ENCODE data around the gene USP13.

Gene USP13

DNA sequence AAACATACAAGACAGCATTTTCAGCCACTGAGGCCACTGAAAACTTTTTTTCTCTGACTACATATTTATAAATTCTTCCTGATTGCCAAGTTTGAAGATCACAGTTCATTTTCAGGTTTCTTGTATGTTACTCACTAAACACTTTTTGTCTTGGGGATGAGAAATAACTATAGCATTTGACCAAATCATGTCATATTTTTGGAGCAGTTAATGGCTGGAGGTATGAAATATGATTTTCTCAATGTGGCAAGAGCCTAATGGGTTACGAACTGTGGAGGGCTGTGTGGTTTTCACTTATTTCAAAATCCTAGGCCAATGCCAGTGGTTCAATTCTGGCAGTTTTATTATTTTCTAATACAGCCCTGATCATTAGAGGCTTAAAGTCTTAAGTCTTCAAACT, 64.4 kb downstream of the USP13 start:
- no peaks in the 10 kb centered on the region for H3K4me1 ChIP-seq (ENCODE audit: insufficient read depth, low read length)
- H3K9me3 ChIP-seq (ENCODE audit: low read length): no peaks in the 10 kb centered on the region
- no peak overlapping the region for H3K4me3 ChIP-seq (ENCODE audit: low read length)
- H2AFZ ChIP-seq (ENCODE audit: low read depth, low read length): no peak overlapping the region
- peaks cover 22% of the 10 kb centered on the region for H3K36me3 ChIP-seq (ENCODE audit: insufficient read depth, low read length)
- H3K27me3 ChIP-seq (ENCODE audit: insufficient read depth, low read length): no peaks in the 10 kb centered on the region

DNA sequence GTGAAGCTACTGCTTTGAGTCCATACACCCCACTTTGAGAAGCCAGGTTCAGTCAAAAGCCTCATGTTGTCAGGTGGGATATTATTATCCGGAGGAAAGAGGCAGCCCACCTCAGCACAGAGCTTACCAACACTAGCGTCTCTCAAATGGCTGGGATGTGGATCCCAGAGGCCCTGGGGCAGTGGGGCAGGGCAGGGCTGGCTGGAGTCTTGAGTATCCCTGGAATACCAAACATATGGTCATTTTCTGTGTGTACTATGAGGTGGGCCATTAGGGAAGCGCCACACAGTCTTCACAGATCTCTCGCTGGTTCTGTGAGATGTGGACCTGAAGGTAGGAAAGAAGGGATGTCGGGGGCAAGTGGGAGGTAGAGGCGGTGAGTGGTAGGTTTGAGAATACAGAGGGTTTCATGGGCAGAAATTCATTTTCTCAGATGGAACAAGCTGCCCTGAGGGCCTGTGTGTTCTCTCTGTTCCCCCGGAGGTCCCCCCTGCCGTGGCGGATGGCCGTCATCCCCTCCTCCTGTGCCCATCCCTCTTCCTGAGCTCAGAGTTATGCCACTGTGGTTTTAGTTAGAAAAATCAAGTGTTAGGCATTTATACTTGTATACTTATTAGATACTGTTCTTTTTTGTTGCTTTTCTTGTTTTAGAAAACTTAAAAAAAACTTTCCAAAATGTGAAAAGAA, 66.4 kb downstream of the USP13 start:
- peaks cover 25% of the 10 kb centered on the region for H3K36me3 ChIP-seq (ENCODE audit: insufficient read depth, low read length)
- H3K27me3 ChIP-seq (ENCODE audit: insufficient read depth, low read length): no peaks in the 10 kb centered on the region
- no peaks in the 10 kb centered on the region for H3K4me1 ChIP-seq (ENCODE audit: insufficient read depth, low read length)
- H2AFZ ChIP-seq (ENCODE audit: low read depth, low read length): no peak overlapping the region
- H3K9me3 ChIP-seq (ENCODE audit: low read length): no peaks in the 10 kb centered on the region
- no peak overlapping the region for H3K4me3 ChIP-seq (ENCODE audit: low read length)

DNA sequence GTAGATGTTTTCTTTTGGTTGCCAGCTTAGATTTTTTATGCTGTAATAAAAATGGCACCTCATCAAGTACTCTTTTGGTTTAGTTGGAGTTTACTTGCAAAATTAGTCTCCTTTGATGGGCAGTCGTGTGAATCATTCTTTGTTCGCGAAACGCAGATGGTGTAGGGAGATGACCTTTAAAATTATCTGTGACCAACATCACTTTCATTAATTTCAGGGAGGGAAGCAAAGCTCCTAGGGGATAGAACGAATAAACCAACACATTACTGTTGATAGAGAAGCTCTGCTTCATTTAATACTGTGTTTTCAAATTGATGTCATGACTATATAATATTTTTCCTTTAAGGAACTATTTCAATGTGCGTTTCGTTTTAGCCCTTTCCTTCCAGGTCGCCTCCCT, 67.4 kb downstream of the USP13 start:
- Histone ChIP-seq H3K27me3 (ENCODE audit: insufficient read depth, low read length) (no peaks in the 10 kb centered on the region), H3K4me3 (ENCODE audit: low read length) (no peak overlapping the region), H3K36me3 (ENCODE audit: insufficient read depth, low read length) (peaks cover 25% of the 10 kb centered on the region), H3K9me3 (ENCODE audit: low read length) (no peaks in the 10 kb centered on the region), H2AFZ (ENCODE audit: low read depth, low read length) (no peak overlapping the region), H3K4me1 (ENCODE audit: insufficient read depth, low read length) (no peaks in the 10 kb centered on the region)

DNA sequence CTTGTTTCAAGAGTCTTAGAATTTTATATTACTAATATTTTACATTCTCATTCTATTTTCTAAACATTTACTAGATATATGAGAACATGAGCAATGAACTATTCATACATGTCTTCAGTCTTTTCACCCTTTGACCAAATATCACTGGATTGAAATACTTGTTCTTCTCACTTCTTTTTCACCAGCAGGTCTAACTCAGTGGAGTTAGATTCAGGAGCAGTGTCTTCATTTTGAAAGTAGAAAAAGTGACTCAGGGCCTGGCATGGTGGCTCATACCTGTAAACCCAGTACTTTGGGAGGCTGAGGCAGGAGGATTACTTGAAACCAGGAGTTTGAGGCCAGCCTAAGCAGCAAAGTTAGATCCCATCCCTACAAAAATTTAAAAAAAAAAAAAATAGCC, 70.8 kb downstream of the USP13 start:
- H2AFZ ChIP-seq (ENCODE audit: low read depth, low read length): no peak overlapping the region
- no peaks in the 10 kb centered on the region for H3K27me3 ChIP-seq (ENCODE audit: insufficient read depth, low read length)
- peaks cover 2% of the 10 kb centered on the region for H3K9me3 ChIP-seq (ENCODE audit: low read length)
- peaks cover 24% of the 10 kb centered on the region for H3K36me3 ChIP-seq (ENCODE audit: insufficient read depth, low read length)
- no peaks in the 10 kb centered on the region for H3K4me1 ChIP-seq (ENCODE audit: insufficient read depth, low read length)
- no peak overlapping the region for H3K4me3 ChIP-seq (ENCODE audit: low read length)

DNA sequence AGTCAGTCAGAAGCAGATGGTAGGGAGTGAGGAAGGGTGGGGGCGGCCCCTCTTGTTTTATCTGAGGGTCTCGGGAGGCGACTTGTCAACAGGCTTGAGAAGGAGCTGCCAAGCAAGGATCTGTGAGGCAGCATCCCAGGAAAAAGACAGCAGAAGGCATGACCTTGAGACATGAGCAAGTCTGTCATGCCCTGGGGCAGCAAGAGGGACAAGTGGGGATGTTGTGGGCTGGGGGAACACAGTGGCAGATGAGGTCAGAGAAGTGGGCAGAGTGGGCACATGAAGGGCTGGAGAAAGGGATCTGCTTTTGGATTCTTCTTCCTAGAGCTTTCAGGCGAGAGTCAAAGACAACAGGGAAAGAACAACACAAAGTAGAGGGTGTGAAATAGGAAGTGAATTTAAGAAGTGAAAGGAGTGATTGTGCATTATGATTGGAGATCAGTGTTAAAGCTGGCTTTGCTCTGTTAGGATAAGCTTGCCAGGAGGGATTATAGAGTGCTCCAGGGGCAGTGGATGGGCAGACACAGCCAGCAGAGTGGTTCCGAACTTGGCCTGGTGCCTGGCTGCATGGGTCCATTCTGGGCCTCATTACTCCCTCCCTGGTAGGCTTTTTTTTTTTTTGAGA, 73.3 kb downstream of the USP13 start:
- H3K36me3 ChIP-seq (ENCODE audit: insufficient read depth, low read length): peaks cover 40% of the 10 kb centered on the region
- H3K9me3 ChIP-seq (ENCODE audit: low read length): peaks cover 2% of the 10 kb centered on the region
- H2AFZ ChIP-seq (ENCODE audit: low read depth, low read length): no peak overlapping the region
- H3K4me1 ChIP-seq (ENCODE audit: insufficient read depth, low read length): no peaks in the 10 kb centered on the region
- no peak overlapping the region for H3K4me3 ChIP-seq (ENCODE audit: low read length)
- H3K27me3 ChIP-seq (ENCODE audit: insufficient read depth, low read length): no peaks in the 10 kb centered on the region

DNA sequence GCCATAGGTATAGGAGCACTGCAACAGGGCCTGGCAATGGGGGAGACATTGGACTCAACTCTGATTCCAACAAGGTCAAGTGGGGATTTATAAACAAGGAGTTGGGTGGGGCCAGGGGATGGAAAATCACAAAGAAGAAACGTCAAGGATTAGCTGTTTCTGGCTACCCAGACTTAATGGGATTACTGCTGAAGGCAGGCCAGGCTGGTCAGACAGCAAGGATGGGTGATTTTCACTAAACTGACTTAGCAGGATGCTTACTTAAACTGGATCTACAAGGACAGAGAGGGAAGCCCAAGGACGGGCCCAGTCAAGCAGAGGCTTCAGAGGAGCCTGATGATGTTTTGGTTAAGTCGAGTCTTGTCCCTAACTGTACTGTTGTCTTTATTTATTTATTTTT, 76.2 kb downstream of the USP13 start:
- Histone ChIP-seq H3K4me3 (ENCODE audit: low read length) (no peak overlapping the region), H3K36me3 (ENCODE audit: insufficient read depth, low read length) (peaks cover 44% of the 10 kb centered on the region), H2AFZ (ENCODE audit: low read depth, low read length) (no peak overlapping the region), H3K27me3 (ENCODE audit: insufficient read depth, low read length) (no peaks in the 10 kb centered on the region), H3K4me1 (ENCODE audit: insufficient read depth, low read length) (no peaks in the 10 kb centered on the region), H3K9me3 (ENCODE audit: low read length) (peaks cover 2% of the 10 kb centered on the region)

DNA sequence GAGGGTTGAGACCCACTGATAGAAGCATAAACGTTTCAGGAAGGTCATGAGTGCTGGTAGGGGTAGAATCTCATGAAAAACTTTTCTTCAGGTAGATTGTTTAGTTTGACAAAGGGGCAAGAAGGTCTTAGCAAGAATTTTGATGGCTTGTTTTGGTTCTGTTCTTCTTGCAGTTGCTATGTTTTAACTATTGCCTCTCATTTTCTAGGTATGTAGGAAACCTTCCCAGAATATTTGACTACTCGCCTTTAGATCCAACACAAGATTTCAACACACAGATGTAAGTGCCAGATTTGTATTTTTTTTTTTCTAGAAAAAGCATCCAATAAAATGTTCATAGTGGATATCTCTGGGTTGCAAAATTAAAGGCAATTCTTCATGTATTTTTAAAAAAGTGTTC, 77.1 kb downstream of the USP13 start:
- Histone ChIP-seq H3K4me1 (ENCODE audit: insufficient read depth, low read length) (no peaks in the 10 kb centered on the region), H3K4me3 (ENCODE audit: low read length) (no peak overlapping the region), H3K36me3 (ENCODE audit: insufficient read depth, low read length) (peaks cover 44% of the 10 kb centered on the region), H2AFZ (ENCODE audit: low read depth, low read length) (no peak overlapping the region), H3K9me3 (ENCODE audit: low read length) (peaks cover 2% of the 10 kb centered on the region), H3K27me3 (ENCODE audit: insufficient read depth, low read length) (no peaks in the 10 kb centered on the region)

DNA sequence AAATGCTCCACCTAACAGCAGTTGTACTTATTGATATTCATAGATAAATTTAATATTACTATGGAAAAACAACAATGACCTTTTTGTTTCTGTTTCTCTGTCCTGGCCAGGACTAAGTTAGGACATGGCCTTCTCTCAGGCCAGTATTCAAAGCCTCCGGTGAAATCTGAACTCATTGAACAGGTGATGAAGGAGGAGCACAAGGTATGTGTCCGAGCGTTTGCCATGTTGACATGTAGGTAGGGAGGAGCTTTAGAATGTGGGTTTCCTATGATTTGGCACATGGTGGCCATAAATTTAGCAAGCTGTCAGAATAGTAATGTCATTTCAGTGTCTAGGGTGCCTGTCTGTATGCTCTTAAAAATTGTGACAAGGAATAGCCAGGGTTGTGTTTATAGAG, 77.7 kb downstream of the USP13 start:
- H3K9me3 ChIP-seq (ENCODE audit: low read length): peaks cover 2% of the 10 kb centered on the region
- H3K27me3 ChIP-seq (ENCODE audit: insufficient read depth, low read length): no peaks in the 10 kb centered on the region
- no peak overlapping the region for H2AFZ ChIP-seq (ENCODE audit: low read depth, low read length)
- H3K4me3 ChIP-seq (ENCODE audit: low read length): no peak overlapping the region
- H3K36me3 ChIP-seq (ENCODE audit: insufficient read depth, low read length): peaks cover 44% of the 10 kb centered on the region
- H3K4me1 ChIP-seq (ENCODE audit: insufficient read depth, low read length): no peaks in the 10 kb centered on the region

DNA sequence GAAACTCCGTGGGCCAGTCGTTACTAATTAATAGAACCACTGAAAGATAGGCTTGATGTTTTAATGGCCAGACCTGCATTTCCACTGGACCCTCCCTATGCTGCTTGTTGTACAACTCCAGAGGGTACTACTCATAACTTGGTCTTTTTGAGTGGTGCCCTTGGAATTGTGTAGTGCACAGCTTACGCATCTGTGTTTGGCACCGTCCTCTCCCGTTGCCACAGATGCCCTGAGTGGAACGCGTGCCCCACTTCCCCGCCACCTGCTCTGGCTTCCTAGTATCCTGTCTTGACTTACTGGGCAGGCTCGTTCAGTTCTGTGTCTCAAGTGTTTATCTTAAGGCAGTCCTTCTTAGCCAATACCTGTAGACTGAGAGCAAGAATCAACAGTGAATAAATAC, 78.7 kb downstream of the USP13 start:
- Histone ChIP-seq H3K4me1 (ENCODE audit: insufficient read depth, low read length) (no peaks in the 10 kb centered on the region), H3K4me3 (ENCODE audit: low read length) (no peak overlapping the region), H3K27me3 (ENCODE audit: insufficient read depth, low read length) (no peaks in the 10 kb centered on the region), H3K36me3 (ENCODE audit: insufficient read depth, low read length) (peaks cover 38% of the 10 kb centered on the region), H3K9me3 (ENCODE audit: low read length) (no peaks in the 10 kb centered on the region), H2AFZ (ENCODE audit: low read depth, low read length) (no peak overlapping the region)

DNA sequence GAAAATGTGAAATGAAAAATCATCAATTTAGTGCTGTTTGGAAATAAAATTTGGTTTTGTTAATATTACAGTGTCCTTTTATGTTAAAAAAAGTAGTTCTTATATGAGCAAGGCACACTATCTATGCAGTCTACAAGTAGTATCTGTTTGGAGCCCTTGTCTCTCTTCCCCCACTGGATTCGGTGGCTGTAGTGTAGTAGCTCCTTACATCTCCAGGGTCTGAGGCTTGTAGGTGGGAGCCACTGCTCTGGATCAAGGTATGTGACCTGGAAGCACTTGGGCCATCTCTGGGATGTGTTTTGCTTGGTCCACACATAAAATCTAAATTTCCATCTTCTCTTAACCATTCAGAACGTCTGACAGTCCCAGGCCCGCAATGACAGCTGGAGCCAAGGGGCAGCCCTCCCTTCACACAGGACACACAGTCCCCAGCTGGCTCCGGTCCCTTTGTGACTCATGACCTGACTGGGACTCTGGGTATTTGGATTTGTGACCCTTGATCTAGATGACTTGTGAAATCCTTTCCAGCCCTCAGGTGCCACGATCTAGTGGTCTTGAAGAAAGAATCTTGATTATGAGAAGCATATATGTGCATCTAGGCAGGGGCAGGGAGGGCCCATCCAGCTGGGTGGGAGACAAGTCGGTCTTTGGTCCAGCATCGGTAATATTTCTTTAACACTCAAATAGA, 80.0 kb downstream of the USP13 start:
- Histone ChIP-seq H2AFZ (ENCODE audit: low read depth, low read length) (no peak overlapping the region), H3K36me3 (ENCODE audit: insufficient read depth, low read length) (peaks cover 48% of the 10 kb centered on the region), H3K9me3 (ENCODE audit: low read length) (no peaks in the 10 kb centered on the region), H3K4me3 (ENCODE audit: low read length) (no peak overlapping the region), H3K27me3 (ENCODE audit: insufficient read depth, low read length) (no peaks in the 10 kb centered on the region), H3K4me1 (ENCODE audit: insufficient read depth, low read length) (no peaks in the 10 kb centered on the region)

DNA sequence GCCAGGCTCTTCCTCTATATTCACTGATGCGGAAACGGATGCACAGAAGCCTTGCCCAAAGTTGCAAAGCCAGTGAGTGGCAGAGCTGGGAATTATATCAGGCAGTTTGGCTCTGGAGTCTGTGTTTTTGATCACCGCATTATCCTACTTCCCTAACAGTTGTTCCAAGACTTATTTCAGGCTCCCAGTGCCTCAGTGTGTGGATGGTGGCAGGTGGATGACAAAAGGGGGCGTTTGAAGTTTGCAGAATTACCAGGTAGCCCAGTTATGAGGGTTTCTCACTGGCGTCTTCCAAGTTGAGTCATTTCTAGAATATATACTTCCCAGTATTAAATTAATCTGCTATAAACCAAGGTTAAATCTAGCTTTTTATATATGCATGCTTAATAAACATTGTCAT, 81.0 kb downstream of the USP13 start:
- H3K36me3 ChIP-seq (ENCODE audit: insufficient read depth, low read length): peaks cover 48% of the 10 kb centered on the region
- H3K9me3 ChIP-seq (ENCODE audit: low read length): no peaks in the 10 kb centered on the region
- H3K4me3 ChIP-seq (ENCODE audit: low read length): no peak overlapping the region
- no peak overlapping the region for H2AFZ ChIP-seq (ENCODE audit: low read depth, low read length)
- H3K27me3 ChIP-seq (ENCODE audit: insufficient read depth, low read length): no peaks in the 10 kb centered on the region
- no peaks in the 10 kb centered on the region for H3K4me1 ChIP-seq (ENCODE audit: insufficient read depth, low read length)

DNA sequence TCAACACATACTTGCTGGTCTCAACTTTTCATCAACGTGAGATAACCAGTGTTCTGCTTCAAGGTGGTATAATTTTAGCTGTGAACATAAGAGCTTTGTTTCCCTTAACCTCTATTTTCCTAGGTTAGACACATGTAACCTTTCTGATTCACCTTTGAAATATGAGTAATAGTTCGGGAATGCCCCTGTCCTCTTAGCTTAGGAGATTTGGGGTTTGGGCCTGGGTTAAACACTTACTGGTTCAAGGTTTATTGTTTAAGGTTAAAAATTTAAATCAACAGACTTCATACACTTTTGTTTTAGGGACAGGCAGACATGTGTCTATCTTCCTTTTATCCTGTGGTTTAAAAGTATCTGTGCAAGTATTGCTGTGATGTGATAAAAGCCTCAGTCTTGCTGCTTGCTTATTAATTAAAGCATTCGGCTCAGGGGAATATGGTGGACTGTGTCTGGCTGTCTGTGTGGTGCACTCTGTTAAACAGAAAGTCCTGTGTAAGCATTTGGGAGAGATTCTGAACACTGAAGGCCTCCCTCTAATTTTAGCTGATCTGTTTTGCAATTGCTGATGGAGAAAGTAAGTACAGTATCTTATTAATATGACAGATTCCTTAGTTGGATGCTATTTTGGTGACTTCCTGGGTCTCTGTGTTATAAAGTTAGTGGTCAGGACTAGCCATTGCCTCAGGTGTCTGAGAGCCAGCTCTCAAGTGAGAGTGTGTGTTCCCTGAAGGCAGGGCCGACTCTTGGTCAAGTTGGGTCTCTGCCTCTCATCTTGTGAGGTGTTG, 81.8 kb downstream of the USP13 start:
- no peaks in the 10 kb centered on the region for H3K4me1 ChIP-seq (ENCODE audit: insufficient read depth, low read length)
- no peak overlapping the region for H2AFZ ChIP-seq (ENCODE audit: low read depth, low read length)
- peaks cover 45% of the 10 kb centered on the region for H3K36me3 ChIP-seq (ENCODE audit: insufficient read depth, low read length)
- no peaks in the 10 kb centered on the region for H3K27me3 ChIP-seq (ENCODE audit: insufficient read depth, low read length)
- H3K9me3 ChIP-seq (ENCODE audit: low read length): no peaks in the 10 kb centered on the region
- no peak overlapping the region for H3K4me3 ChIP-seq (ENCODE audit: low read length)

DNA sequence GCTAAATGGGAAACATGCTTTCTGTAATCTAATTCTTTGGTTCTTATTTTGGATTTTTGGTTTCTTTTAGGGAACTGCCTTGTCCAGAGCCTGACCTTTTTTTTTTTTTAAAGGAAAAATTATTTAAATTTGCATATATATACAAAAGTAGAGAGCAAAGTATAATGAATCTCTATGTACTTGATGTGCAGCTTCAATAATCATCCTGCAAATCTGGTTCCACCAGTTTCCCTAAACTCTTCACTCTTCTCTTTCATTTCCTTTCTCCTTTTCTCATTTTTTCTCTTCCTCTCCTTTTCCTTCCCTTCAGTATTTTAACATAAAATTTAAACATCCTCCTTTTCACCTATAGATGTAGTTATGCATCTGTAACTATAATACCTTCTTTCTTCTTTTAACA, 82.5 kb downstream of the USP13 start:
- Histone ChIP-seq H3K4me3 (ENCODE audit: low read length) (no peak overlapping the region), H3K36me3 (ENCODE audit: insufficient read depth, low read length) (peaks cover 42% of the 10 kb centered on the region), H3K27me3 (ENCODE audit: insufficient read depth, low read length) (no peaks in the 10 kb centered on the region), H3K9me3 (ENCODE audit: low read length) (no peaks in the 10 kb centered on the region), H3K4me1 (ENCODE audit: insufficient read depth, low read length) (no peaks in the 10 kb centered on the region), H2AFZ (ENCODE audit: low read depth, low read length) (no peak overlapping the region)

All from neuron (in vitro differentiated cells).